GM19463 (cell line): ENCODE data around the gene TMEM87B.

Experiments used
- ATAC-seq: cut with Tn5 transposase; IDR thresholded peaks from one replicate; pipeline ENCODE4 v1.9.1; 2021; ENCODE audit warnings: mild to moderate bottlenecking, moderate library complexity; ENCODE audit not compliant: unreplicated experiment

Gene TMEM87B

GRCh38 chr2:112054847-112055729, at the start of gene TMEM87B:
Gene TMEM87B (plus strand): TSS chr2:112055269. CDS start chr2:112055592, 323 bp downstream.
- peak; percentile 49 for ATAC-seq

GRCh38 chr2:112005406-112006075, 49.5 kb upstream of the TMEM87B start:
- ATAC-seq = no peak

- no peak for ATAC-seq
These were observed 49.0 kb upstream of the TMEM87B start for GRCh38 chr2:112006076-112006410.

- no peak for ATAC-seq
These were observed 47.6 kb upstream of the TMEM87B start for GRCh38 chr2:112007493-112007892.

- ATAC-seq = no peak
These were observed 46.1 kb upstream of the TMEM87B start for GRCh38 chr2:112008910-112009485.

GRCh38 chr2:112010751-112011150, 44.3 kb upstream of the TMEM87B start:
- ATAC-seq = no peak

GRCh38 chr2:112012556-112012955, 42.5 kb upstream of the TMEM87B start:
- ATAC-seq = no peak

GRCh38 chr2:112018846-112019245, 36.2 kb upstream of the TMEM87B start:
- no peak for ATAC-seq

- no peak for ATAC-seq
These were observed 35.5 kb upstream of the TMEM87B start for GRCh38 chr2:112019569-112019982.

GRCh38 chr2:112020561-112020960, 34.5 kb upstream of the TMEM87B start:
- ATAC-seq = no peak

- no peak for ATAC-seq
These were observed 33.8 kb upstream of the TMEM87B start for GRCh38 chr2:112021290-112021689.

- no peak for ATAC-seq
These were observed 33.3 kb upstream of the TMEM87B start for GRCh38 chr2:112021781-112022231.

GRCh38 chr2:112023707-112024106, 31.4 kb upstream of the TMEM87B start:
- no peak for ATAC-seq

GRCh38 chr2:112024231-112024630, 30.8 kb upstream of the TMEM87B start:
- no peak for ATAC-seq

GRCh38 chr2:112024896-112025491, 30.1 kb upstream of the TMEM87B start:
- ATAC-seq = no peak

GRCh38 chr2:112026509-112026908, 28.6 kb upstream of the TMEM87B start:
- ATAC-seq = no peak

- ATAC-seq = no peak
These were observed 27.3 kb upstream of the TMEM87B start for GRCh38 chr2:112027767-112028166.

- no peak for ATAC-seq
These were observed 25.9 kb upstream of the TMEM87B start for GRCh38 chr2:112029164-112029563.

- ATAC-seq = no peak
These were observed 23.4 kb upstream of the TMEM87B start for GRCh38 chr2:112031473-112032223.

- no peak for ATAC-seq
These were observed 22.9 kb upstream of the TMEM87B start for GRCh38 chr2:112032224-112032586.
